Measurements from ENCODE around the gene HNF1A.

- no peak for TF ChIP-seq CTCF (IDR thresholded peaks at IDR 0.05 in 2 of 3, conservative IDR thresholded peaks at IDR 0.05 in 1 of 3; ENCODE audit: insufficient read depth in 2 of 3, low read depth in 1 of 3, low read length in 3 of 3)
- TF ChIP-seq HOMEZ (CRISPR knock-in tag; IDR thresholded peaks at IDR 0.05) = no peak
- no peak for TF ChIP-seq SOX6 (IDR thresholded peaks at IDR 0.05)
- no peak for TF ChIP-seq ZNF592 (IDR thresholded peaks at IDR 0.05)
Observed at GRCh38 chr12:120988658-120989057, 10.3 kb downstream of the HNF1A start.

Measured in K562 (cell line).